WTC11 (cell line): ENCODE data around the gene ATP2C1.

Experiments
- ATF2 ChIP-seq: sonication (generic); formaldehyde crosslinking; IDR thresholded peaks from 2 replicates; pipeline ENCODE4 v1.8.1; 2022; ENCODE audit warnings: low read depth, missing genetic modification reagents, borderline replicate concordance
- CREB1 ChIP-seq: sonication (generic); formaldehyde crosslinking; IDR thresholded peaks from 2 replicates; pipeline ENCODE4 v1.8.0; 2023; ENCODE audit warnings: mild to moderate bottlenecking, missing genetic modification reagents
- CTCF ChIP-seq: fragments of 200-600 bp; IDR thresholded peaks from 2 replicates; pipeline ENCODE4 v1.8.0; 2022; ENCODE audit warnings: antibody characterized with exemption
- E2F1 ChIP-seq: sonication (generic); formaldehyde crosslinking; IDR thresholded peaks from 2 replicates; pipeline ENCODE4 v1.8.0; 2022; ENCODE audit warnings: mild to moderate bottlenecking, missing genetic modification reagents
- E2F4 ChIP-seq: sonication (generic); formaldehyde crosslinking; IDR thresholded peaks from 2 replicates; pipeline ENCODE4 v1.8.1; 2022; ENCODE audit warnings: low read depth, mild to moderate bottlenecking, moderate library complexity, missing genetic modification reagents, borderline replicate concordance
- FOXK1 ChIP-seq: sonication (generic); formaldehyde crosslinking; IDR thresholded peaks from 2 replicates; pipeline ENCODE4 v1.8.0; 2022; ENCODE audit warnings: mild to moderate bottlenecking, moderate library complexity, missing genetic modification reagents
- FOXP1 ChIP-seq: sonication (generic); formaldehyde crosslinking; IDR thresholded peaks from 2 replicates; pipeline ENCODE4 v1.8.0; 2022; ENCODE audit warnings: missing genetic modification reagents, mild to moderate bottlenecking, moderate library complexity, borderline replicate concordance
- JUN ChIP-seq: sonication (generic); formaldehyde crosslinking; IDR thresholded peaks from 2 replicates; pipeline ENCODE4 v1.8.0; 2023; ENCODE audit warnings: mild to moderate bottlenecking, missing genetic modification reagents
- RORB ChIP-seq: fragments of 250-450 bp; sonication (Bioruptor Pico); IDR thresholded peaks from 2 replicates; pipeline ENCODE4 v1.9.0; 2021; ENCODE audit warnings: mild to moderate bottlenecking
- TP53 ChIP-seq: sonication (generic); formaldehyde crosslinking; IDR thresholded peaks from 2 replicates; pipeline ENCODE4 v1.8.1; 2023; ENCODE audit warnings: mild to moderate bottlenecking, missing genetic modification reagents
- ZBTB43 ChIP-seq: sonication (generic); formaldehyde crosslinking; IDR thresholded peaks from 2 replicates; pipeline ENCODE4 v1.8.1; 2023; ENCODE audit warnings: mild to moderate bottlenecking, missing genetic modification reagents

- TF ChIP-seq CREB1 (no peak), JUN (no peak), FOXP1 (CRISPR knock-in tag) (no peak), CTCF (no peak), FOXK1 (no peak), TP53 (CRISPR knock-in tag) (no peak), E2F4 (CRISPR knock-in tag) (no peak), ATF2 (CRISPR knock-in tag) (no peak), ZBTB43 (CRISPR knock-in tag) (no peak), E2F1 (CRISPR knock-in tag) (no peak), RORB (no peak)
Measured at GRCh38 chr3:130971208-130971607, 77.3 kb downstream of the ATP2C1 start.
